Measurements from ENCODE around the gene GUCY2C.
"Not testable (repeated sequence)": the region's sequence is repeated elsewhere in the genome, so short reads cannot be mapped to it uniquely, and the experiment has no call there.

Gene GUCY2C

DNA sequence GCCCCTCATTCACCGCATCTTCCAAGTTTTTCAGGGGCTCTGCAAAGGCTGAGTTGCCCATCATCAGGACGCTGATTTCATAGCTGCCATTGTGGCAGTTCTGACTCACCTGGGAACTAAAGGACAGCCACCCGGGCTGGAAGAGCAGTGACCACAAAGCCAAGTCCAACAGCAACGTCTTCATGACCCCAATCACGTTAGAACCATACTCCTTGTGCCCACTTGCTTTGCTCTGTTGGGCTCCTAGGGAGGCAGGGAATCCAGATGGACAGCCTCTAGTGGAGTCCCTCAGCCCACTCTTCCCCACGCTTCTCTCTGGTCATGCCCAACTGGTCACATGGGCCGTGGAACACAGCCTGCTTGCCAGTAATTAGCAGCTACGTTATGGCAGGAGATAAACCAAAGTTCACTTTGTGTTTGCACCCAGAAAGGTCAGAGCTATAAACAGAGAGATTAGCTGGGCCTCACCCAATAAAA lies at the start of gene GUCY2C:
Gene GUCY2C, minus strand, starts transcription at position 335 of the 477 bp plus-strand sequence. Its CDS starts 151 bp downstream, at position 184.
- no peak for DNase-seq

DNA sequence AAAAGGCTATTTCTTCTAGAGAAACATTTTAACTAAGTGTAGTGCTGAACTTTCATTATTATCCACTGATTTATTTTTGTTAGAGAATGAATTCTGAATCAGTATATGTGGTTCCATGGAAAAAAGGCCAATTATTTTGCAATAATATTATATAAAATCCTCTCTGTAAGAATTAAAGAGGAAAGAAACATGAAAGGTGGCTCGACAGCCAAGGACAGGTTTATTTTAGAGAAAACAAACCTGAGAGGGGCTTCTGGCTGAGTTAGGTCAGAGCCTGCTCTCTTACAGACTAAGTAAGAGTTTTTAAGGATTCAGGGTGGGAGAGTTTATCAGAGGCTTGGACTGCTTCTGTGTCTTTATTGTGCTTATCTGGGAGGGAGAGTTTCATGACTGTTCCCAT lies 46.7 kb upstream of the GUCY2C start:
- no peak for DNase-seq

DNA sequence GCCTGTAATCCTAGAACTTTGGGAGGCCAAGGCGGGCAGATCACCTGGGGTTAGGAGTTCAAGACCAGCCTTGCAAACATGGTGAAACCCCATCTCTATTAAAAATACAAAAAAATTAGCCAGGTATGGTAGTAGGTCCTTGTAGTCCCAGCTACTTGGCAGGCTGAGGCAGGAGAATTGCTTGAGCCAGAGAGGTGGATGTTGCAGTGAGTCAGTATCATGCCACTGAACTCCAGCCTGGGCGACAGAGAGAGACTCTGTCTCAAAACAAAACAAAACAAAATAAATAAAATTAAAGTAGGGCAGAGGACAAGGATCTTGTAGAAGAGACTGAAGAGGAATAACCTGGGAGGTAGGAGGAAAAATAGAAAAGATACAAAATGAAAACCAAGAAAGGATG lies 45.5 kb upstream of the GUCY2C start:
- DNase-seq, result no peak

DNA sequence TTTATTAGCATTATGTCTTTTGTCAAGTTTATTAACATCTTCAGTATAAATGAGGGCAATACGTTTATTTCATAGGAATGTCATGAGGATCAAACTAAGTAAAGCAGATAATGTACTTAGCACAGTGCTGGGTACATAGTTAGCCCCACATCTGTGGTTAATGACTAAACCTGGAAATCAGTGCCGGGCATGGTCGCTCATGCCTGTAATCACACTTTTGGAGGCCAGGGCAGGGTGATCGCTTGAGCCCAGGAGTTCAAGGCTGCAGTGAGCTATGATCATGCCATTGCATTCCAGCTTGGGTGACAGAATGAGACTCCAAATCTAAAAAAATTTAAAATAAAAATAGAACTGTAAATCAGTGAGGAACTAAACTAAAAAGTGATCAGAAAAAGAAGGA lies 44.8 kb upstream of the GUCY2C start:
- DNase-seq, result no peak

DNA sequence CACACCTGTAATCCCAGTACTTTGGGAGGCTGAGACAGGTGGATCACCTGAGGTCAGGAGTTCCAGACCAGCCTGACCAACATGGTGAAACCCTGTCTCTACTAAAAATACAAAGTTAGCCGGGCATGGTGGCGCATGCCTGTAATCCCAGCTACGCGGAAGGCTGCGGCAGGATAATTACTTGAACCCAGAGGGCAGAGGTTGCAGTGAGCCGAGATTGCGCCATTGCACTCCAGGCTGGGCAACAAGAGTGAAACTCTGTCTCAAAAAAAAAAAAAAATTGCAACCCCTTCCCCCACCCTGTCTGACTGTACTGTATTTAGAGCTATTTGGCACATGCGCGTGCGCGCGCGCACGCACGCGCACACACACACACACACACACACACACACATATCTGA lies 40.0 kb upstream of the GUCY2C start:
- DNase-seq, result not testable (repeated sequence)

DNA sequence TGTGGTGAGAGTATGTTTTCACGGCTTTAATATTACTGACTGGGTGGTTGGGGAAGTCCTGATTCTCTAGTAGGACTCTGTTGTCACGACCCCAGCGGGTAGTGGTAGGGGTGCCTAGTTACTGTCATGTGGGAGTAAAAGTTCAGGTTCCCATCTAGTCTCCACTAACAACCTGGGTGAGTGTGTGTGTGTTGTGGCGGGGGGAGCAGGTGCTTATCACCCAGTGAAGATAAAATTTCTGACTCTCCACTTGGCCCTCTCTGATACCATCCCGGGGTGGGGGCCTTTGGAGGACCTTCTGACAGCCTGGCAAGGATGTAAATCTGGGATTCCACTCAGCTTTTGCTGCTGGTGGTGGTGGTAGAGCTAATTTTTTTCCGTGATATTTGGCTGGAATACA lies 35.4 kb upstream of the GUCY2C start:
- DNase-seq, result no peak

DNA sequence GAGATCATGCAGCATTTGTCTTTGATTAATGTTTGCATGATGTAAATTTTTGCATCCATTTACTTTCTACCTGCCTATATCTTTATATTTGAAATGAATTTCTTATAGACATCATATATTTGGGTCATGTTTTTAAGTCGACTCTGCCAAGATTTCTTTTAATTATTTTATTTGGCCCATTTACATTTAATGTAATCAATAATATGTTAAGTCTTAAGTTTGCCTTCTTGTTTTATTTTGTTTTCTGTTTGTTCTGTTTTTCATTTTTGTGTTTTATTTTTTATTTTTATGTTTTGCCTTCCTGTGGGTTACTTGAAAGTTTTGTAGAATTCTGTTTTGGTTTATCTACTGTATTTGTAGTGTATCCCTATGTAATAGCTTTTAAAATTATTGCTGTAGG lies 33.2 kb upstream of the GUCY2C start:
- DNase-seq, result no peak

DNA sequence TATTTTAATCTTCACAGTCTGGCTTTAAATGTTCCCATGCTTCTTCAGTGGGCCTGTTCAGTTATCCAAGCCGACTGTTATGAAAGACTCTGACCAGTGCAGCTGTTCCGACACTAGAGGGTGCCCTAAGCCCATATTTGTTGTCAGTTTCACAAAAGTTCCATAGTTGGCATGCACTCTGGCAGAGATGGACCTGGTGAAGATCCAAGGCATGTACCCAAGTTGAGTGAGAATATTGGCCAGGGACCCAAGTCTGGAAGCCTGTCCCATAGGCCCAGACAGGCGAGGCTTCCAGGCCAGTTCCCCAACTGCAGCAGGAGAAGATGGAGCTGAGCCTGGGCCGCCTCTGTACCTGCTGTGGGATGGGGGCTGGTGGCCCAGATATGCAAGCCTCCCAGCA lies 27.4 kb upstream of the GUCY2C start:
- DNase-seq, result peak; percentile 40 to 50

DNA sequence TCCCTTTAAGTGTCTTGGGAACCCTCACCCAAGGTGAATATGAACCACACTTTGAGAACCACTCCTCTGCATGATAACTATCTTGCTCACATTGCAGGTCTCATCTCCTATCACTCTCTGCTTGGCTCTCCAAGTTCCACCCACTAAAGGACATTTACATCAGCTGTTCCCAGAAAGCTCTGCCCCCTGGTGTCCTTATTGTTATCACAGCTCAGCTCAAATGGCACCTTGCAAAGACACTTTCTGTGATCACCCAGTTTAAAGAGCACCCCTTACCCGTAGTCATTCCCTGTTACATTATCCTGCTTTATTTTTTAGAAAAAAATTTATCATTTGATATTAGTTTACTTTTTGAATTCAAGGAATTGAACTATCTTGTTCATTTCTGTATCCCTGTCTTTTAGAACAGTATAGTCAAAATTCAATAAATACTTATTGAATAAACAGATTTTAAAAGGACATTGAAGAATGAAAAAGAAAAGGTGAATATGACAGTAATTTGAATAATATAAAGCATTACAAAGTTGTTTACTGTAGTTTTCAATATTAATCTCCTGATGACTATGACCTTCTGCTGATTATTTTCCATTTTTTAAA lies 20.5 kb upstream of the GUCY2C start:
- peak; percentile 26 to 39 for DNase-seq

DNA sequence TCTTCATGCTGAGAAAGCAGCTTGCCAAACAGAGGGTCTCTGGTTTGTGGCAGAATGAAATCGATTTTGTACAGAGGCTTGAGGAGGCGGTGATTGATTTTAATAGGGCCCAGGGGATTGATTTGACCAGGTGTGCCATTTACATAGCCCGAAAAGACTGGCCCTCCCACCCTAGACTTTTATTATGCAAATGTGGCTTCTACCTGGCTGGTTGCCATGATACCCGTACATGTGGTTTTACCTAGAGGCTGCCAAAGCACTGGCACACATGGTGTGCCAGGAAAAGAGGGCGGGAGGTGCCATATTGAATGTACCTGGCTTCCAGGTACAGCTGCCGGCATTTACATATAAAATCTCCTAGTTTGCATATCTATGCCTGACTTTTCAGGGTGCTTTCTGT lies 18.0 kb upstream of the GUCY2C start:
- no peak for DNase-seq

DNA sequence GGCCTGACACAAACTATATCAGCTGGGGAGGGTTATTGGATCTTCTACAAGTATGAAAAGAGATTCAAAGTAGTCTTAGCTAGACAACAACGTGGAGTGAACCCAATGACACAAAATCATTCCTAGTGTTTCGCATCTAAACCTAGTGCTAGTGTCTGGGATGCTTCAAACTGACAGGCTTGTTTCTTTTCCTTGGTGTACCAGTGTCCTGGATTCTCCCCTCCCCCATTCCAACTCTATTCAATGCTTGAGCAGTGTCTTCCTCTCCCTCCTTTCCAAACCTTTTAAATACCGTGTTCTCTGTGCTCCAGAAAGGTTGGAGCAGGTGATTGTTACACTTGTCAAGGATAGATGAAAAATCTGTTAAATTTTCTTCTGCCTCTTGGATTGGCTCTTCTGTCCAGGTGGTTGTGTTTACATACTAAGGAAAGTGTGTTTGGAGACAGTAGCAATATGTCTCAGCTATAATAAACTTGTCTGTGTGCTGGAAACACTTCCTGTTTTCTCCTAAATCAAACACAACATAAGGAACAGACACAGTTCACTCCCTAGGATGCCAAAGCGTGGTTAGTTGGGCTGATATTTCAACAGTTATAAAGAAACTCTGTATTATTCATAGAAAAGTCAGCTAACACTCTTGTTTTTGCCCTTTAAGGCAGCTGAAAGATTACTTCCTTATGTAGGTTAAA lies 14.4 kb upstream of the GUCY2C start:
- no peak for DNase-seq

DNA sequence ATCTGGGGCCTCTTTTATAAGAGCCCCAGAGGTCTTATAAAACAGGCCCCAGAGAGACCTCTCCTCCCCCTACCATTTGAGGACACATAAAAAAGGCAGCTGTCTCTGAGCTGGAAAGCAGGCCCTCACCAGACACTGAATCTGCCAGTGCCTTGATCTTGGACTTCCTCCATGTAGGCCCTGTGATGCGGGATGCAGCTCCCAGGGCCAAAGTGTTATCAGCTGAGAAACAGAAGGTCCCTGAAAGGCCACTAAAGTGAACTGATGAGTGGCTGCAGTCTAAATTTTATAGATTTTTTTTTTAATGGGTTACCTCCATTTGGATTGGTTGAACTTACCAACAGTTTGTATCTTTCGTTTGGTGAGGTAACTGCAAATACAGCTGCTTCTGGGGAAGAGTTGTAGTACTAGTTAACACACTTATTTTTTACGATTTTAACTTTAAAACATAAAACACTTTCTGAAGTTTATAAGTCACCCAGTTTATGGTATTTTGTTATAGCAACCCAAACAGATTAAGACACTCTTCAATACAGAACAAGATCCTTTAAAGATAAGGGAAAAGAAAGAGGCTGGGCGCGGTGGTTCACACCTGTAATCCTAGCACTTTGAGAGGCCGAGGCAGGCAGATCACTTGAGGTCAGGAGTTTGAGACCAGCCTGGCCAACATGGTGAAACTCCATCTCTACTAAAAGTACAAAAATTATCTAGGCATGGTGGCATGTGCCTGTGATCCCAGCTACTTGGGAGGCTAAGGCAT lies 5.6 kb upstream of the GUCY2C start:
- no peak for DNase-seq

DNA sequence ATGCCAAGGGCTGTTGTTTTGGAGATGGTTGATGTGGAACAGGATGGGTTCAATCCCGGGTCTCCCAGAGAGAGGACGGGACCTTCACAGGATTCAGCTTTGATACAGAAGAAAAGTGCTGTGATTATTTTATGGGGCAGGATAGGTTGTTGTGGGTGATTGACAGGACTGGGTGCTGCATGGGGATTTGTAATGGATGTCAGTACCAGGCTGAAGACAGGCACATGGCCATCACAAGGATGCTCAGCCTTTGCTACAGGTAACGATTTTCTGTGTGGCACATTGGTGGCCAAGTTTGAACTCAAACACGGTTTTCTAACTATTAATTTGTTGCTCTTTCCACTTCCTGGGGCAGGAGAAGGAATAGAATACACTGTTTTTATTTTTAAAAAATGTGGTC lies 4.5 kb upstream of the GUCY2C start:
- no peak for DNase-seq

DNA sequence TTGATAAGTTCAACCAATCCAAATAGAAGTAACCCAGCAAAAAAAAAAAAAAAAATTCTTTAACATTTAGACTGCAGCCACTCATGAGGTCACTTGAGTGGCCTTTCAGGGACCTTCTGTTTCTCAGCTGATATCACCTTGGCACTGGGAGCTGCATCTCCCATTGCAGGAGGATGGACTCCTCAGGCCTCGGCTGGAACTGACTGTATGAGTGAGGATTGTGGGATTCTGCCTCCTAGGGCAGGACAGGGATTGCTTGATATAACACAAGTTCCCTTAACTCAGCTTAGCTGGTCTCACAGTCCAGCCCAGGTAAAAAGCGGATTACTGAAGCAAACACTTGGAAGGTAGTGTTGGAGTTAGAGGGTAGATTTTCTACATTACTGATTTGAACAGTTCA lies 3.5 kb upstream of the GUCY2C start:
- no peak for DNase-seq

DNA sequence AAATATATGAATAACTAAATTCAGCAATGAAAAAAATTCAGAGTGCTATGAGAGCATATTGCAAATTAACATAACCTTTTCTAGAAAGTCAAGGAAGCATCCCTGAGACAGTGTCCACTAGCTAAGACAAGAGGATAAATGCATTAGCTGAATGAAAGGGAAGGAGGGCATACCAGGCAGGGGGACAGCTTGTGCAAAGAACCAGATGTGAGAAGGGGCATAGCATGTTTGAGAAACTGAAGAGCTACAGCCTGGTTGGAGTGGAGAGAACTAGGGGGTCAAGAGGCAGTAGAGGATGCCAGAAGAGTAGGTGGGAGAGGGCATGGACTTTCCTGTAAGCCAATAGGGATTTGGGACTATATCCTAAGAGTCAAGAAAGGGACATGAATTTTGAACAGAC lies 2.2 kb upstream of the GUCY2C start:
- no peak for DNase-seq

DNA sequence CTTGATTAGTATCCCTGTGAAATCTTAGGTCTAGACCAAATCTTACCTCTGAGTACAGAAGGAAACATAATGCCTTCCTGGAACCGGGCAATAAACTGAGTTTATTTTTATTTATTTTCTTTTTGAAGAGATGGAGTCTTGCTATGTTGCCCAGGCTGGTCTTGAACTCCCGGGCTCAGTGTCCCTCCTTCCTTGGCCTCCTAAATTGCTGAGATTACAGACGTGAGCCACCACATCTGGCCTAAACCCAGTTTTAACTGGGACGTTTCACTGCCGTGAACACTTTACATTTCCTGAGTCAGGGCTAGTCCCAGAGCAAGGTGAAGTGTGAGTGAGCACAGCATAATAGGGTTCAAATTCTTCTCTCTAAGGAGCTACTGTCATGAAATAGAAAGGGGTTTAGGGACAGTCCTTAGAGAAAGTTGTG lies 671 bp downstream of the GUCY2C start:
- no peak for DNase-seq

DNA sequence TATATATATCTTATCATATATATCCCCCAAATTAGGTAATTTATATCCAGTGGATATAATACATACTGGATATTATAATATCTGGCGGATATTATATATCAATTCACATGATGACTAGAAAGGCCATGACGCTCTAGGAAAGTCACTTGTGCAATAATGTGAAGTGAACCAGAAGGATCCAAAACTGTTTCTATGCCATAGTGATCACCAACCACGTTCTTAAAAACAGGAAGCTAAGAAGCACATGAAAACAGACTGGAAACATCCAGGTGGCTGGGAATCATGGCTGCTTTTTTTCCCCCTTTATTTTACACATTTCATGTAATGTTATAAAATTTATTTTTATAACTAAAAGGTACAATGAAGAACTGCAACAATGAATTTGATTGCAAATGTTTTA lies 1.4 kb downstream of the GUCY2C start:
- DNase-seq, result no peak

DNA sequence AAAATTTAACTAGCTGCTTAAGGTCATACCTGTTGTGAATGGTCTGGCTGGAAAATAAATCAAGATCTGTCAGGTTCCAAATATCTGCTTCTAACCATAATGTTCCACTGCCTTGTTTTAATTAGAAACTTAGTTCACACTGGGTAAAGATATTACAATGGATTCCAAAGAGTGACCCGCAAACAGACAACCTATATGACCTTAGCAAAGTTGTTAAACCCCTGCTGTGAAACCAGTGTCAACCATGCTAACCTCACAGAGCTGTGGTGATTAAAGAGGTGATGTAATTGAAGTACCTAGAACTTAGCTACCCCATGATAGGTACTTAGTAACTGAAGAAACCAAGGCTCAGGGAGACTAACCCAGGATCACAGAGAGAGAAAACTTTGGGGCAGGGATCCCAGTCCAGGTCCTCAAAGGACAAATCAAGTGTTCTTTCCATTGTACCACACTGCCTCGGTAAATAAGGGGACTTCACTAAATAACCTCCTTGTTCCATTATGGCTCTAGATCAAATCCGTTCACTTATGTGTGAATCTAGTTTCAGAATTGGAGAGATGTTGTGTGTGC lies 2.2 kb downstream of the GUCY2C start:
- DNase-seq, result no peak

DNA sequence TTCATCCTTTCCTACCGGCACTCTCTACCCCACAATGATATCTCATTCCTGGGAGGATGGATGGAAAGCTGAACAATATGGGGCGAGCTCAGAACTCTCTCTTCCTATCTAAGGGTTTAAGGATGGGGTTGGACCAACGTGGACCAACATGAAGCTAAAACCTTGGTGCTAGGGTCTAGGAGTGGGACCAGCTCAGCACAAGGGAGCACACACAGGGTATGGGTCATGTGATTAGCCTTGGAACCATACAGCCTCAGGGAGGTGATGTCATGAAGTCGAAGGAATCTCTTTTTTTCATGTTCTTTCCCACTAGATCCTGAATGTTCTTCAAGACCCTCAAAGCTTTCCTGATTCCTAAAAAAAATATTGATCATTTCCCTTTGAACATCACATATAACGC lies 3.3 kb downstream of the GUCY2C start:
- DNase-seq, result no peak

DNA sequence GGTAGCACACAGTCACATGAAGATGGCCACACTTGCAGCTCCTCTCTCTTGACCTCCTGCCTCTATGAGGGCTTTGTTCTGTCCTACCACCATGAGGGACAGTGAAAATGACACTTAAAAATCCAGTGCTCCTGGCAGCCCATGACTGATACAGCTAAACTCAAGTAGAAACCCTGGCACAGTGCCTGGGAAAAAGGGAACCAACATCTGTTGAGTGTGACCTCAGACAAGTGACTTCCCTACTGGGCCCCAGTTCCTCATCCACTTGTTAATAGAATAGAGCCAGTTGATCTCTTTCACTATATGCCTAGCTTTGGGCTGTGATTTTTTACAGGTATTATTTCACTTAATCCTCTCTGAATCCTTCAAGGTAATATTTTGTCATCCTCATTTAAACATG lies 4.8 kb downstream of the GUCY2C start:
- no peak for DNase-seq

DNA sequence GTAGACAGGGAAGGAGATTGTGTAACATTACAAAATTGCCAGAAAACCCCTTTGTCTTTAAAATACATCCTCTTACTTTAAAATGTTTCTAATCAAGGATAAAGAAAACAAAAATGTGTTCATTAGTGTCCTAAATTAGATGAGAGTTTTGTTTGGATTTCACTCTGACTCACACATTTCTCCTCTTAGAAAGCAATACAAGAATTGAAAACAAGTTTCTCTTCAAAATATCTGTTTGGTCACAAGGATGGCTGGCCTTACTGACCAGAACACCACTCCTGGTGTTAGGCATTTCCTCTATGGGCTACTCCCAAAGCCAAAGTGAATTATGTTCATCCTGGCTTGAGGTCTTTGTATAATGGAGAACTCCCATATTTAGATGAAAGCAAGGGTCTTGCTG lies 6.4 kb downstream of the GUCY2C start:
- DNase-seq, result no peak

DNA sequence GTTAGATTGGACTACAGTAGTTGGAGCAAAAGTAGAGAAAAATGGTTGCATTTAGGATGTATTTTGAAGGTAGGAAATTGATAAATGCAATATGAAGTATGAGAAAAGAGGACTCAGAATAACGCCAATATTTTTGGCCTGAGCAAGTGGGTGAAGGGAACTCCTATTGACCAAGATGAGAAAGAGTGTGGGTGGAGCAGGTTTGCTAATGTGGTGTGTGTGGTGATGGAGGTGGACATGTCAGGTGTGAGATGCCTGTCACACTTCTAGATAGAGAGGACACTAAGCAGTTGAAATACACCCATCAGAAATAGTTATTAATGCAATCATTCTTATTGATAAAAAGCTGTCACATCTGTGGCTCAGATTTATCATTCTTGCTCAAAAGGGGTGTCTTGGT lies 7.3 kb downstream of the GUCY2C start:
- DNase-seq, result no peak

DNA sequence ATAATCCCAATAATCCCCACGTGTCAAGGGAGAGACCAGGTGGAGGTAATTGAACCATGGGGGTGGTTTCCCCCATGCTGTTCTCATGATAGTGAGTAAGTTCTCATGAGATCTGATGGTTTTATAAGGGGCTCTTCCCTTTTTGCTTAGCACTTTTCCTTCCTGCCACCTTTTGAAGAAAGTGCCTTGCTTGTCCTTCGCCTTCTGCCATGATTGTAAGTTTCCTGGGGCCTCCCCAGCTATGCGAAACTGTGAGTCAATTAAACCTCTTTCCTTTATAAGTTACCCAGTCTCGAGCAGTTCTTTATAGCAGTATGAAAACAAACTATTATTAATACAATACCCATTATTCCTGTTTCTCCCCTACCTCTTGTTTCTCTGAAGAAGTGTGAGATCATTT lies 14.2 kb downstream of the GUCY2C start:
- not testable (repeated sequence) for DNase-seq

DNA sequence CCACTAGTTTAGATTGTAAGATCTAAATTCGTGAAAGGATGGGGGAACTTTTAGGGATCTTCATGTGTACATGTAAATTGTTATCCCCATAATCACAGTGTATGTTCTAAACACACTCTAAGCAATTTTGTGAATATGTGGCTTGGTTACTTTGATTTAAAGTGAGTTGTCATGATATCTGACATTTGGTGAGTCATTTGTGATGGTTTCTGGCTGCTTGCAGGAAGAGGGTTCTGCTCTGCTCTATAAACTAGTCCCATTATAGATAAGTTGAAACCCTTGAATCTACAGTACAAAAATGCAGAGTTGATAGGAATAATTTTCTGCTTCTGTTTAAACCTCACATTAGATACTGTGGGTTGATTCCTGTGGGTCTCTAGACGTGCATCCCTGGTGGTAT lies 14.8 kb downstream of the GUCY2C start:
- DNase-seq, result no peak

Measured in stimulated activated CD4-positive, alpha-beta T cell treated with anti-CD3 and anti-CD28 coated beads, Interleukin-2, amount 100 ng/mL, for 48 hours (primary cell).